ENCODE measurements around the gene TNFRSF21.

- TF ChIP-seq CTCF (IDR thresholded peaks at IDR 0.05) (no peak), POLR2A (IDR thresholded peaks at IDR 0.05) (no peak), POLR2AphosphoS5 (IDR thresholded peaks at IDR 0.05) (no peak)
These were observed 103.1 kb downstream of the TNFRSF21 start for GRCh38 chr6:47206626-47207025.
